ENCODE results near the gene SLC9A7. TPM values are rescaled to one million over a fixed set of nuclear protein-coding genes. Genes with fewer than 3 reads are reported as not detected.

SLC9A7 gene
- total and polyA plus RNA-seq, 2 donors (not counting 3 experiments of a cell fraction or from before 2014, with no cell fraction given): 4.6 to 7.5 TPM

DNA sequence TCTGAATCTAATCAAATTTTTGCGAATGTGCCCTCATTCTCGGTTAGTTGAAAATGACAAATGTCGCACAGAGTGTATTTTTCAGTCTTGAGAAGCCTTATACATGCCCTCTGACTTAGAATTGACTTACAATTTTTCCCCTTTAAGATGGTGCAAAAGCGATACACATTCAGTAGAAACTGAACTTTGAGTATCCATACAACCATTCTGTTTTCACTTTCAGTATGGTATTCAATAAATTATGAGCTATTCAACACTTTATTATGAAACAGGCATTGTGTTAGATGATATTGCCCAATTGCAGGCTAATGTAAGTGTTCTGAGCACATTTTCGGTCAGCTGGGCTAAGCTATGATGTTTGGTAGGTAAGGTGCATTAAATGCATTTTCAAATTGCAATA, 43.4 kb downstream of the SLC9A7 start:
- Histone ChIP-seq H3K4me1 (ENCODE audit: control insufficient read depth, extremely low read depth, insufficient read depth, low read length) (no peaks in the 10 kb centered on the region), H3K27me3 (ENCODE audit: control insufficient read depth in 2 of 2, insufficient read depth in 2 of 2, low read length in 2 of 2) (no peaks in the 10 kb centered on the region), H3K79me2 (ENCODE audit: control insufficient read depth, insufficient read depth, low read length) (no peaks in the 10 kb centered on the region), H3K4me3 (replicated peaks in 1 of 3; ENCODE audit: insufficient read depth in 1 of 3, low read depth in 1 of 3, low read length in 3 of 3) (no peak overlapping the region), H3K4me2 (ENCODE audit: insufficient read depth, low read length) (no peak overlapping the region), H4K20me1 (replicated peaks; ENCODE audit: control insufficient read depth, extremely low read depth, insufficient read depth, low read length) (no peaks in the 10 kb centered on the region), H2AFZ (ENCODE audit: low read depth, low read length) (no peak overlapping the region), H3K9me3 (replicated peaks; ENCODE audit: control insufficient read depth, insufficient read depth, low read length) (no peaks in the 10 kb centered on the region), H3K9me1 (replicated peaks; ENCODE audit: control insufficient read depth, extremely low read depth, insufficient read depth, low read length) (no peaks in the 10 kb centered on the region), H3K27ac (ENCODE audit: insufficient read depth, low read depth, low read length) (no peak overlapping the region), H3K9ac (replicated peaks; ENCODE audit: extremely low read depth, insufficient read depth, low read length) (no peak overlapping the region), H3K36me3 (ENCODE audit: control insufficient read depth in 2 of 2, extremely low read depth in 1 of 2, insufficient read depth in 2 of 2, low read length in 2 of 2) (no peaks in the 10 kb centered on the region)
- TF ChIP-seq FOS (IDR thresholded peaks at IDR 0.05; ENCODE audit: borderline replicate concordance, insufficient read depth, low read length) (no peak), GATA2 (IDR thresholded peaks at IDR 0.05; ENCODE audit: insufficient read depth, insufficient read length, low read depth, low read length) (no peak)
- TF ChIP-seq, protein P1, sequence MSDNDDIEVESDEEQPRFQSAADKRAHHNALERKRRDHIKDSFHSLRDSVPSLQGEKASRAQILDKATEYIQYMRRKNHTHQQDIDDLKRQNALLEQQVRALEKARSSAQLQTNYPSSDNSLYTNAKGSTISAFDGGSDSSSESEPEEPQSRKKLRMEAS (IDR thresholded peaks at IDR 0.05; ENCODE audit: insufficient read depth, insufficient read length): no peak
- intact Hi-C loops (cut with micrococcal nuclease): no loop called here
- CTCF ChIA-PET: no interaction called here
- POLR2A ChIA-PET: no interaction called here
- DNase-seq (ENCODE audit: low read depth, low spot score): no peak
- dilution Hi-C loops (cut with MboI; ENCODE audit: extremely low pct_ligation_motif_present, low sequenced_read_pairs): no loop called here
- BruUV-seq (replicated peaks): no TSS peak
- FAIRE-seq: no peak

DNA sequence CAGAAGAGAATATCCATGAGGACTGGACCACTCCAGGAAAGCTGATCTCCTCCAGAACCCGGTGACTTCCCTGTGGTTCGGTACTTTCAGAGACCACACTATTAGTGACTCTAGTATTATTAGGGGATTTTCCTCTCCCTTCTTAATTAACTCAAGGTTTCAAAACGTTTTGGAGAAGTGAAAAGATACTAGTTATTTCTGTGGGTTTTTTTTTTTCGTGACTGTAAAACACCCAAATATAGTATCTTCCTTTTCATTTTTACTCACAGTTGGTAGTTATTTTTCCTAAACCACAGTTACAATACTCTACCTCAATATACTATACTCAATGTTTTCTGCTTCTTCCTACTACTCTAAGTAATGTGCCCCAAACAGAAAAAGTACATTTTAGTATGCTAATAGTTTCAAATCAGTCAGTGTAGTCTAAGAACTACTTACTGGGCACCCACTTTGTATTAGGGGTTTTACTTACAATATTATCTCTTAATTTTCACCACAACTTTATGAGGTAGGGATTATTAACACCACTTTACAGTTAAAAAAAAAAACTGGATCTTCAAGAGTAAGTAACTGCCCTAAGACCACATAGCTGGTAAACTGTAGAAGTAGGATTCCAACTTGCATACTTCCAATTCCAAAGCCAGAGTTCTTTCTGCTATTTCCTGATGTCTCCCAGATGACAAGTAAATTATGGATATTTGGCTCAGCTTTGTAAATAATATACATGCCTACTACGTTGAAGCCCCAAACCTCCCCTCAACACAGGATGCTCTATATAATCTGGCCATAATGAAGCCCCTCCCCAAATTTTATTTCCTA, 45.0 kb downstream of the SLC9A7 start:
- no peak for TF ChIP-seq MYC (IDR thresholded peaks at IDR 0.05; ENCODE audit: low read depth, low read length)
- TF ChIP-seq, protein P2, sequence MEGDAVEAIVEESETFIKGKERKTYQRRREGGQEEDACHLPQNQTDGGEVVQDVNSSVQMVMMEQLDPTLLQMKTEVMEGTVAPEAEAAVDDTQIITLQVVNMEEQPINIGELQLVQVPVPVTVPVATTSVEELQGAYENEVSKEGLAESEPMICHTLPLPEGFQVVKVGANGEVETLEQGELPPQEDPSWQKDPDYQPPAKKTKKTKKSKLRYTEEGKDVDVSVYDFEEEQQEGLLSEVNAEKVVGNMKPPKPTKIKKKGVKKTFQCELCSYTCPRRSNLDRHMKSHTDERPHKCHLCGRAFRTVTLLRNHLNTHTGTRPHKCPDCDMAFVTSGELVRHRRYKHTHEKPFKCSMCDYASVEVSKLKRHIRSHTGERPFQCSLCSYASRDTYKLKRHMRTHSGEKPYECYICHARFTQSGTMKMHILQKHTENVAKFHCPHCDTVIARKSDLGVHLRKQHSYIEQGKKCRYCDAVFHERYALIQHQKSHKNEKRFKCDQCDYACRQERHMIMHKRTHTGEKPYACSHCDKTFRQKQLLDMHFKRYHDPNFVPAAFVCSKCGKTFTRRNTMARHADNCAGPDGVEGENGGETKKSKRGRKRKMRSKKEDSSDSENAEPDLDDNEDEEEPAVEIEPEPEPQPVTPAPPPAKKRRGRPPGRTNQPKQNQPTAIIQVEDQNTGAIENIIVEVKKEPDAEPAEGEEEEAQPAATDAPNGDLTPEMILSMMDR (IDR thresholded peaks at IDR 0.05; ENCODE audit: extremely low read depth in 1 of 2, insufficient read depth in 1 of 2, low read depth in 1 of 2, low read length in 2 of 2): no peak
- TF ChIP-seq JUN (IDR thresholded peaks at IDR 0.05; ENCODE audit: borderline replicate concordance, insufficient read depth, insufficient read length, low read depth): no peak
- no peak for TF ChIP-seq FOS (IDR thresholded peaks at IDR 0.05; ENCODE audit: borderline replicate concordance, insufficient read depth, low read length)
- TF ChIP-seq POLR2A (IDR thresholded peaks at IDR 0.05; ENCODE audit: low read depth, low read length): no peak
- TF ChIP-seq POLR2AphosphoS5 (IDR thresholded peaks at IDR 0.05; ENCODE audit: insufficient read depth, low read depth, low read length): no peak
- no peak for TF ChIP-seq GATA2 (IDR thresholded peaks at IDR 0.05; ENCODE audit: insufficient read depth, insufficient read length, low read depth, low read length)
- TF ChIP-seq, protein P1 (IDR thresholded peaks at IDR 0.05; ENCODE audit: insufficient read depth, insufficient read length): no peak
- TF ChIP-seq EZH2 (IDR thresholded peaks at IDR 0.05; ENCODE audit: borderline replicate concordance, low read depth, low read length, severe bottlenecking): no peak
- DNase-seq (ENCODE audit: low read depth, low spot score): no peak
- no peak overlapping the region for H3K9ac ChIP-seq (replicated peaks; ENCODE audit: extremely low read depth, insufficient read depth, low read length)
- no TSS peak for BruUV-seq (replicated peaks)
- no peaks in the 10 kb centered on the region for H3K9me1 ChIP-seq (replicated peaks; ENCODE audit: control insufficient read depth, extremely low read depth, insufficient read depth, low read length)
- no peaks in the 10 kb centered on the region for H4K20me1 ChIP-seq (replicated peaks; ENCODE audit: control insufficient read depth, extremely low read depth, insufficient read depth, low read length)
- no peaks in the 10 kb centered on the region for H3K4me1 ChIP-seq (ENCODE audit: control insufficient read depth, extremely low read depth, insufficient read depth, low read length)
- H3K79me2 ChIP-seq (ENCODE audit: control insufficient read depth, insufficient read depth, low read length): no peaks in the 10 kb centered on the region
- H3K9me3 ChIP-seq (replicated peaks; ENCODE audit: control insufficient read depth, insufficient read depth, low read length): no peaks in the 10 kb centered on the region
- FAIRE-seq: no peak
- no peak overlapping the region for H3K4me3 ChIP-seq (replicated peaks in 1 of 3; ENCODE audit: insufficient read depth in 1 of 3, low read depth in 1 of 3, low read length in 3 of 3)
- no peaks in the 10 kb centered on the region for H3K27me3 ChIP-seq (ENCODE audit: control insufficient read depth in 2 of 2, insufficient read depth in 2 of 2, low read length in 2 of 2)
- no peak overlapping the region for H2AFZ ChIP-seq (ENCODE audit: low read depth, low read length)
- ChIA-PET CTCF (no interaction called here), POLR2A (no interaction called here)
- dilution Hi-C loops (cut with MboI; ENCODE audit: extremely low pct_ligation_motif_present, low sequenced_read_pairs) (no loop called here), intact Hi-C loops (cut with micrococcal nuclease) (no loop called here)
- no peak overlapping the region for H3K27ac ChIP-seq (ENCODE audit: insufficient read depth, low read depth, low read length)
- no peak overlapping the region for H3K4me2 ChIP-seq (ENCODE audit: insufficient read depth, low read length)
- H3K36me3 ChIP-seq (ENCODE audit: control insufficient read depth in 2 of 2, extremely low read depth in 1 of 2, insufficient read depth in 2 of 2, low read length in 2 of 2): no peaks in the 10 kb centered on the region
